Measurements from ENCODE around the gene KIAA1549.

The KIAA1549 gene

DNA sequence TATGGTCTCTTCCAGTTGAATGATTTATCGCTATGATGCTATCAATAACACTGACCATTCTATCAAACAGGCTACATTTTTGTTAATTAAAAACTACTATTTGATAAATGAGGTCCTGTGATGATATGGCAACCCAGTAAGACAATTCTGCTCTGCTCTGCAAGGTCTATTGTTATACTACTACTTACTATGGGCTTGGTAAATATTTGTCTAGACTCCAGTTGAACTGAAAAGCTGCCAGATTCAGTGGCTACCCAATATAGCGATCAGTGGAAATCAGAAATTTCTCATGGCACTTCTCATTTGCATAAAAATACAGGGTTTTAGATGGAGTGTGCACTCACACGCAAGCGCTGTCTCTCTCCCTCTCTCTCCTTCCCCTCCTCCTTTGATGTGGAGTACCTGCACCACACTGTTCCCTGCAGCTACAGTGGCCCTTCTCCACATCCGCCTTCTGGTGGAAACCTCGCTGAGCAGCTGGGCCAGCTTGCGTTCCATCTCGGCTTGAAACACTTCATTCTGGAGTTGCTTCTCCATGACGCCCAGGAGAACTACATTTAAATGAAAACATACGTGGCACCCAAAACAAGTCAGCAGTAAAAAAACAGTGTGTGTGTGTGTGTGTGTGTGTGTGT, 77.9 kb downstream of the KIAA1549 start:
- no peak for DNase-seq

- DNase-seq: no peak
These were observed 79.0 kb downstream of the KIAA1549 start for GRCh38 chr7:138902161-138902560.

DNA sequence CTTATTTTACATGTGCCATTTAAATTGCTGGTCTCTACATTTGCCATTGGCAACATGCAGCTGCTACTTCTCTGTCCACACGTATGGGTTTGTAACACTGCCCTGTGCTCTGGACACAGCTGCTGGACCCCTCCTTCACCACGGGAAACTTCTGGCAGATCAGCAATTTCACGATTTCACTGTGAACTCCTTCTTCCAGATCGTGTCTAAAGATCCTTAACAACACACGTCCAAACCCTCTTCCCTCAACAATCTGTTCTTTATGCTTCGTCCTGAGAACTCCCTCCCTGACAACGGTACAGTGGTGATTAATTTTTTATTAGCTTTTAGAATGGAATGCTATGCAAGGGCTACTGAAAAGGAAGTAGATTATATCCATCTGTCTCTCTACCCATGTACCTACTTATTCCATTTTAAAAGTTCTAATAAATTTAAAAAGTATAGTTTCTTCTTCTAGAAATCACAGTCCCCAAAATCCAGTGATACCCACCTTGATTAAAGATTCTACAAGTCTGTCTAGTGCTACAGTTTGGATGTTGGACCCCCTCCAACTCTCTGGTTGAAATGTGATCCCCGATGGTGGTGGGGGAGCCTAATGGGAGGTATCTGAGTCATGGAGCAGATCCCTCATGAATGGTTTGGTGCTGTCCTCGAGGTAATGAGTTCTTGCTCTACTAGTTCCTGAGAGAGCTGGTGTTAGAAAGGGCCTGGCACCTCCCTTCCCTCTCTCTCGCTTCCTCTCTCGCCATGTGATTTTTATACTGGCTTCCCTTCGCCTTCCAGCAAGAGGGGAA, 81.0 kb downstream of the KIAA1549 start:
- DNase-seq: no peak

DNA sequence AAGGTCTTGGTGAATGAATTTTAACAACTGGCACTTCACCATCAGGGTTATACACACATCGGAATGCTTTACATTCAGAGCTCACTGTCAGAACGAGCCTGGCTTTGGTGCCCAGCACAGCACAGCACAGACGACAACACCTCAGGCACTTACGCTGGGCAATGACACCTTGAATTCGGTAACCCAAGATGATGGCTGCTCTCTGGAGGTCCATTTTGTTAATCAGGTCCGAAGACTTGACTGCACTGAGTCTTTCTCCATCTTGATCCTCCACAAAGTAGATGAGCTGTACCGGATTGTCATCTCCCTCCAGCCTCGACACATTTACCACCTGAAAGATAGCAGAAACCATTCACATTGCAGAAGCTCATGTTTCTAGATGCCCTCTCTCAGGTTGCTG, 82.4 kb downstream of the KIAA1549 start:
- DNase-seq: no peak

DNA sequence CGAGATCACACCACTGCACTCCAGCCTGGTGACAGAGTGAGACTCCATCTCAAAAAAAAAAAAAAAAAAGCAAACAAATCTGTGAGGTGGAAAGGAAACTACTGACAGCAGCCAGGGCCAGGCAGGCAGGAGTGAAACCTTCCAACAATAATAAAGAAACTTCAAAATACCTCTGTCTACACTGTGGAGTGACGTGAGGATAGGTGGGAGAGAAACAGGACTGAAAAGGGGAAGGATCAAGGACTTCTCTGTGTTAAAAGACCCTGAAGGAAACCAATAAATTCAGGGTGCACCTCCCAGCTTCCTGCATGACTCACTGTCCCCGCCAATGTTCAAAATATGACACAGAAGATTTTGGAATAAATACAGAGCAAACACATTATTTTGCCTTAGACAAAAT, 82.9 kb downstream of the KIAA1549 start:
- no peak for DNase-seq

DNA sequence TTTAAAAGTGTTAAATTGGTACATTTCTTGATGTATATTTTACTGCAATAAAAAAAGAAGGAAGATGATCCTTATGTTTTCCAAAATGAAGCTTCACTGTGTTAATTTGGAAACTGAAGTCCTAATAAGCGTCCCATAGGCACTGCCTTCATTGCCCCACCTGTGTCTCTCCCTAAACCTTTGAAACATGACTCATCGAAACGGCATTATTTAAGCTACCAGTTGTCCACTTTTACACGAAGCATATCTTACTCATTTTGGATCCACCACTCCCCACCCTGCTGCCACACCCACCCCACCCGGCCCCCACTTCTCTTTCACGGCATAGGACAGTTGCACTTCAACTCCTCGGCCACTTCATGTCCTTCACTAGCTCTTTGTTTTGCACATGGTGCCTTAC, 85.5 kb downstream of the KIAA1549 start:
- no peak for DNase-seq

DNA sequence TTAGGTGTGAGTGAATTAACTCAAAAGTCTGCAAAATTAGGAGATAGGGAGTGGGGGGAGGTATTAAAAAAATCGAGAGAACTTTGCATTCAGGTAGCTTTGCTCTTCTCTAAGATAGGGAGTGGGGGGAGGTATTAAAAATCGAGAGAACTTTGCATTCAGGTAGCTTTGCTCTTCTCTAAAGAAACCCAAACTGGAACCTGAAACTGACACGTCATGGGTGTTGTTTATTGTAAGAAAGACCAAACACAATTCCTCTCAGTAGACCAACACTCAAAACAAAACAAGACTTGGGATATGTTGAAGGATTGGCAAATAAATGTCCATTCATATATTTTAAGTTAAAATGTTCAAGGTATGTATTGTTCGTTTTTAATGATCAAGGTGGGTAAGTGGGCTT, 87.9 kb downstream of the KIAA1549 start:
- DNase-seq: no peak

DNA sequence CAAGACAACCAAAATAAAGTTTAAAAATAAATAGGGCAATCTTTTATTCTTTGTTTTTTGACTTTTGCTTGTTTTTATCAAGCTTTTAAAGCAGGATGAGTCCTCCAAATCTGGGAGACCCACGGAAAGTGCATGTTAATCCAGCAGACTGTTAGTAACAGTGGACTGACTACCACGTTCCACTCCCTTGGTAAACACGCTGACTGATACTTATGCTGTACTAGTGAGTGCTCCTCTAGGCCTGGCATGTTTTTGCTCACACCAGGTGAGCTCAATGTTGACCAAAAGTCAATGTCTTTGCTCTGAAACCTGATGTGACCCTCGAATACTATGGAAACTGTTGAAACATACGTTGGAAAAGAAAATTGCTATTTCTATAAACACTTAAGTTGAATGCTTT, 88.4 kb downstream of the KIAA1549 start:
- DNase-seq: no peak

GRCh38 chr7:138892006-138892630, 89.1 kb downstream of the KIAA1549 start:
- DNase-seq: no peak

DNA sequence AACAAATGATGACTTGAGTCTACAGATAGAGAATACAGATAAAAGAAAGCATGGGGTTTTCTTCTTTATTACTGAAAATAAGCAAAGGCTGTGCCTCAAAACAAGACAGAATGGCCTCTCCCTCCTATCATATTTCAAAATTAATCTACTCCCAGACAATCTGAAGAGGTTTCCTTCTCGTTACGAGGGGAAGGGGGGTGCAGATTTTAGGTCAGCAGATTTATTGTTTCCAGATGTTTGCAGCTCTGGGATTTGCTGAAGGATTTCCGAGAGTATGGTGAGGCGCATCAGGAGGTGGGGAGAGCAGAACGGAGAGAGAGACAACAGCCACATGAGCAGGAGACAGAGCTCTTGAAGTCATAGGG, 89.8 kb downstream of the KIAA1549 start:
- no peak for DNase-seq

- no peak for DNase-seq
These were observed 90.4 kb downstream of the KIAA1549 start for GRCh38 chr7:138890499-138891445.

- peak; percentile 75 for DNase-seq
These were observed 91.3 kb downstream of the KIAA1549 start for GRCh38 chr7:138889582-138890498.

DNA sequence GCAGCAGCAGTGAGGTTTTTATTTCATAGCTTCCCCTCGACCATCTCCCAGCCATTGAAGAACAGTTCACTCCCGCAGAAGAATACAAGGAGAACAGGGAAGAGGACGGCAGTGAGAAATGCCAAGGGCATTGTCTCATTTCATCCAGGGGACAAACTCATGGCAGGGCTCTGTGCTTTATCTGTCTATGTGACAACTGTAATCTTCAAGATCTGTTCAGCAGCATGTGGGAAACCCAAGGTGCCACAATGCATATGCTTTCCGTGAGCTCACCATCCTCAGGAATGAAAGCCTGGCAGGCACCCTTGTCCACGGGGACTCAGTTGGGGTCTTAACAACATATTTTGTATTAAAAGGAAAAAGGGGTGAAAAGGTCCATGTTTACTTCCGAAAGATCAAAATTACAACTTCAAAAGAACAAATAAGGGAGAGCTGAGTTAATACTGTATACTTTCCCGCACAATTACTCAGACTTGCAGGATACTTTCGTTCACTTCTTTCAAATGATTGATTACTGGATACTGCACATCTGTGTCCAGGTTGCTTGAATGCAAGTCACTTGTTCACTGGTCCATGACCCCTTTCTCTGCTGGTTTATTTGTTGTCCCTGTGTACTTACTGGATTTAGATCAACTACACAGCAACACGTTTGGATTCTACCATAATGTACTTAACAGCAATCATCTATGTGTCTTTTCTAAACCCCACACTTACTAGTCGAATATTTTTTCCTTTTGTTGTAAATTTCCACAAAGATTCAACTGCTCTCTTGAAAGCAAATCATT, 93.1 kb downstream of the KIAA1549 start:
- DNase-seq: no peak

- DNase-seq: no peak
These were observed 94.0 kb downstream of the KIAA1549 start for GRCh38 chr7:138887085-138887710.

DNA sequence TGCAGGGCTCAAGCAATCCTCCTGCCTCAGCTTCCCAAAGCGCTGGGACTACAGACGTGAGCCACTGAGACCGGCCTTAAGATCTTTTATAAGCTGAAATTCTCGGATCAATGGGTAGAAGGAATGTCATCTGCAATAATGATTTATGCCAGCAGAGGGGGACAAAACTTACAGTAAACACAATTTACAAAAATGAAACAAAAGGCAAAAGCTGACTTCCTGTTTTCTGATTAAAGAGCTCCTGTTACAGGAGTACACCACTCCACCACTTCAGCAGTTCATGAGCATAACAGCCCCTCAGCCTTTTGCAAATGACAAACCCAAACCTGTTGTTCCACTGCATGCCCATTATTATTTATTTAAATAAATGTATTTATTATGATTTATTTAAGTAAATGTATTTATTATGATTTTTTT, 94.7 kb downstream of the KIAA1549 start:
- peak; percentile 70 for DNase-seq

GRCh38 chr7:138885383-138886147, 95.6 kb downstream of the KIAA1549 start:
- no peak for DNase-seq

DNA sequence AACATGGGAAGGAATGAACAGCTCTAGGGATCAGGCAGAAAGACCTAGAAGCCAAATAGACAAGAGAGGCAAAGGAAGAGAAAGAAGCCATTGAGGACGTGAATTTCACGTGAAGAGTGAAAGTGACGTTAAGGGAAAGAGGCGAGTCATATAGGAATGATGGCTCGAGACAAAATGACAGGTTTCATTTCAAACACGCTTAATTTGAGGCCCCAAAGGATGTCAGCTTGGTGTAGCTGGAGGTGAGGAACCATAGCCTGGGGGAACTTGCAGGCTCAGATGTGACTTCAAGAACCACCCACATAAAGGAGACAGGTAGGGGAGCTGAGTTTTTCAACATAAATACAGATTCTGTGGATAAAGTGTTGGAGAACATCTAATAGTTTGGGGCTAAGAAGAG, 98.9 kb downstream of the KIAA1549 start:
- DNase-seq: no peak

- DNase-seq: no peak
These were observed 99.5 kb downstream of the KIAA1549 start for GRCh38 chr7:138881579-138882188.

DNA sequence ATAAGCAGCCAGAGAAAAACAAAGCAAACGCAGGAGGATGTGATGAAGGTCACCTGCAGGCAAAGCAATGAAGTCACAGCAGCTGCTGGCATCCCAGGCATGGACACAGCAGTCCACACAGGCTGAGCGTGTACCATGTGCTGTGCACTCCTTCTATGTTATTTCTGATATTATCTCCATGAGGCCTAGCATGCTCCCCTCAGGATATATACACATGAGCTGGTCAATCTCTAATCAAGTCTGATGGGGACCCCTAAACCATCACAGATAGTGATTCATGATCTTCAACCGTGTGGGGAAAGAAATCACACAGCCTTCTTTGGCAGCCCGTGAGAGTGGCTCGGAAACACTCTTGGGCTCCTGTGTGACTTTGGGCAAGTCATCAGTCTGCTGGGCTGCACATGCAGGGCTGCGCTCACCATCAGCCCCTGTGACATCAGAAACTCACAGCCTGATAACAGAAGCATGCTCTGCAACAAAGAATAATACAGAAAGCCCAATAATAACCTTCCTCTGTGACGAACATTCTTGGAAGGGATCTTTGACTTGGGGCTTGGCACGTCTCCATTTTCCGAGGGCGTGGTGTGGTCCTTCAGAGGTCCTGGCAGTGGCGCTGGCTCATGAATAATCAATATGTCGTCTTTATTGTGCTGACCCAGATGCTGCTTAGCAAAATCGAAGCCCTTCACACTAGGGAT, 100.2 kb downstream of the KIAA1549 start:
- DNase-seq: no peak
